Hippocampal formation (tissue), 2 donors: ENCODE results near the gene ZNF358.

Experiments
- DNase-seq, 2 donors: peaks; one replicate each; lab custom pipeline; 2025; lab: John Stamatoyannopoulos, UW

Gene ZNF358

GRCh38 chr19:7515645-7516151 lies at the start of gene ZNF358:
Gene ZNF358, plus strand, starts transcription at chr19:7516103. Its CDS starts 3,140 bp downstream, at chr19:7519243.
- DNase-seq = peak; percentile 75

- DNase-seq = no peak
These were observed 48.6 kb upstream of the ZNF358 start for GRCh38 chr19:7467009-7467989.

DNA sequence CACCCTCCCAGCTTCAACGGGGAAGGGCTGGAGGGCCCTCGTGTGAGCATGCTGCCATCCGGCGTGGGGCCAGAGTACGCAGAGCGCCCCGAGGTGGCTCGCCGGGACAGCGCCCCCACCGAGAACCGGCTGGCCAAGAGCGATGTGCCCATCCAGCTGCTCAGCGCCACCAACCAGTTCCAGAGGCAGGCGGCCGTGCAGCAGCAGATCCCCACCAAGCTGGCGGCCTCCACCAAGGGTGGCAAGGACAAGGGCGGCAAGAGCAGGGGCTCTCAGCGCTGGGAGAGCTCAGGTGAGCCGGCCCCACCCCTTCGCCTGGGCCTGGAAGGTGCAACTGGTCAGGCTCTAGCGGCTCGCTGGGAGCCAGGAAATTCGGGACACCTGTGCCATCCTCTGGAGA lies 47.1 kb upstream of the ZNF358 start:
- no peak for DNase-seq

- no peak for DNase-seq
These were observed 46.1 kb upstream of the ZNF358 start for GRCh38 chr19:7469669-7470285.

GRCh38 chr19:7470540-7471305 lies 45.2 kb upstream of the ZNF358 start:
- no peak for DNase-seq

GRCh38 chr19:7471696-7472615 lies 43.9 kb upstream of the ZNF358 start:
- no peak for DNase-seq

GRCh38 chr19:7475665-7476064 lies 40.2 kb upstream of the ZNF358 start:
- DNase-seq = no peak

DNA sequence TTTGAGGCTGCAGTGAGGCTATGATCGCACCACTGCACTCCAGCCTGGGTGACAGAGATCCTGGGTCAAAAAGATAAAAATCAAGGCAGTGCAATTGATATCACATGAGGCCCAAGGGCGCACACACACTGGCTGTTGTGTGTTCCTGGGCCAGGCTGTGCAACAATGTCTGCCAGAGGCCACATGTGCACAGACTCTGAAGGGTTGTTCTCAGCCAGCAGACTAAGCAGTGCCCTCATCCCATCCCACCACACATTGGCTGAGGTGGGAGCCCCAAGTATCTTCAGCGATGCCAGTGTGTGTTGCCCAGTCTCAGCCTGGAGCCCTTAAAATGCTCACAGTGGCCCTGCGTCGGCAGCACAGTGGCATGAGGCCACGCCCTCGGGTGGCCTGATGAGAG lies 39.7 kb upstream of the ZNF358 start:
- no peak for DNase-seq

GRCh38 chr19:7476777-7477494 lies 39.0 kb upstream of the ZNF358 start:
- no peak for DNase-seq

DNA sequence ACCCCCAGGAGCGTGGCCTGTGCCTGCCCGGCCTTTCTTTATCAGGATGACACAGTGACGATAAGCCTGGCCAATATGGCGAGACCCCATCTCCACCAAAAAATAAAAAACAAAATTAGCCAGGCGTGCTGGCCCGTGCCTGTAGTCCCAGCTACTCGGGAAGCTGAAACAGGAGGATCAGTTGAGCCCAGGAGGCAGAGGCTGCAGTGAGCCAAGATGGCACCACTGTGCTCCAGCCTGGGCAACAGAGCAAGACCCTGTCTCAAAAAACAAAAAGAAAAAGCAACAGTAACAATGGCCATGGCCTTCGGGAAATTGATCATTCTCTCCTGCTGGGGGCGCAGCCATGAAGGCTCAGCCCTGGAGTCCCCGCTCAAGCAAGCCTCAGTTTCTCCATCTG lies 38.1 kb upstream of the ZNF358 start:
- no peak for DNase-seq

- DNase-seq = no peak
These were observed 37.6 kb upstream of the ZNF358 start for GRCh38 chr19:7478173-7478842.

DNA sequence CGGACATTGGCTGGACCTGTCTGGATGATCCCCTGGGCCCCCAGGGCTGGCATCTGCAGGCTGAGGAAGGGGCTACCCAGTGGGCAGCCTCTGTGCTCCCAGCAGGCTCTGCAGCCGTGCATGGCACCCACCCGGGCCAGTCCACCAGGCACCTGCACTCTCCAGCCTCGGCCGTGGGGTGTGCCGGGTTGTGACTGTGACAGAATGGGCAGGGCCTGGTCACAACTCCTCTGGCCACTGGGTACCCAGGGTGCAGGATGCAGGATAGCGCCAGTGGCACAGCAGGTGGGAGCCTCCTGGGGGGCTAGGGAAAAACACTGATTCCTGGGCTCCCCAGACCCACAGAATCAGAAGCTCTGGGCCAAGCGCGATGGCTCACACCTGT lies 37.1 kb upstream of the ZNF358 start:
- no peak for DNase-seq

DNA sequence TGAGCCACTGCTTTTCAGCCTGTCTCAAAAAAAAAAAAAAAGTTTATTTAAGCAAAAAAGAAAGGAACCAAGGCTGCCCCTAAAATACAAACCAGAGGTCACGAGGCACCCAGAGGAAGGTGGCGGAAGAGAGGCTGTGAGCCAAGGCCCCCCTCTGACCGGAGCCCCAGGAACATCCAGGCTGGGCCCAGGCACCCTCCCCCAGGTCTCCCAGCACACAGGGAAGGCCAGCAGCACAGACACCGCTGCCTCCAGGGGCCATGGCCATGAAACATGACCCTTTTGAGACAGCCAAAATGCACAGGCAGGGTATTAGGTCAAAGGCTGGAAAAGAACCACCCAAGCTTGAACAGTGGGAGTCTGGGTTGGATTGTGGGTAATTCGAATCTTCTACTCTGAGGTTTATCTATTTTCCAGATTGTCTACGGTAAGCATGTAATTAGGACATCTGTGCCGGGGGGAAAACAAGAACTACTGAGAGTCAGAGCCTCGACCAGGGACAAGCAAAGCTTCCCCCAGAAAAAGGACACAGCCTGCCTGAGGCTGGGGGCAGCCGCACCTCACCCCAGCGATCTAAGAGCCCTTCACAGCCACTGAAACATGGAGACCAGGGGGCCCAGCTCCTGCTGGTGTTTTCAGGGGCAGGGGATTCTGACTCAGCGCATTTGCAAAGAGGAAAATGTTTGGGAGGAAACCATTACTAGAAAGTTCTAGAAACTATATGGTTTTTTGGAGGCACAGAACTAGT lies 35.5 kb upstream of the ZNF358 start:
- DNase-seq = peak in 1 of 2 donors; percentile 17

- no peak for DNase-seq
These were observed 35.0 kb upstream of the ZNF358 start for GRCh38 chr19:7480970-7481255.

DNA sequence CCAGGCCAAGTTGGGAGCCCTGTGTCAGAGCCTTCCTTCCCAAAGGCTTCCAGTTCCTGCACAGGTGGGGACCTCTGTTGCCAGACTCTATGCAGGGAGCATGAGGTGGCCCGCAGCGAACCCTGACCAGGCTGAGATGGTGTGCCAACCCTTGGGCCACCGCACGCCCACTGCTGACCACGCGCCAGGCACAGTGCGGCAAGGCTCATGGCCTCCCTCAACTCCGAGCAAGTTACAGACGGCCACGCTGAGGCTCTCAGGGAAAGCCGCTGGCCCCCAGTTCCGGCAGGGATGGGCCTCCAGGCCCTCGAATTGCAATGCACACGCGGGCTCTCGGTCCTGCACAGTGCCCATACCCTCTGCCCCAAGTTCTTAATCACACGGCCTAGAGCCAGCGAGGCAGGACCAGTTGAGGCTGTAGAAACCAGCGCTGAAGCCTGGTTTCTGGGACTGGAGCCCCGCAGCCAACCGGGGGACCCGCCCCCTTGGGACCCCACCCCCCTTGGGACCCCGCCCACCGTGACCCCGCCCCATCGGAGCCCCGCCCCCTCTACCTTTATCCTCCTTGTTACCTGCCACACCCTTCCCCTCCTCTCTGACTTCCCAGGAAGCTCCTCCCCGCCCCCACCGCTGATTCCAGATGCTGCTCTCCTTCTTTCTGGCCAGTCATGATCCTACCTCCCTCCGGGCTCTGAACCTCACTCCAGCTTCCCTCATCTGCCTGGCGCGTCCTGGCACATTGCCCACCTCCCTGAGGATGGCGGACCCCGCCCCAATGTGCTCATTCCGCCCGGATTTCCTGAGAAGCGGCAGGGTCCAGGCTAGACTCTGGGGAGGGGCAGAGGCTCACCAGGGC lies 33.1 kb upstream of the ZNF358 start:
- DNase-seq = no peak

GRCh38 chr19:7483720-7484201 lies 32.1 kb upstream of the ZNF358 start:
- DNase-seq = no peak

GRCh38 chr19:7486923-7487322 lies 29.0 kb upstream of the ZNF358 start:
- no peak for DNase-seq

DNA sequence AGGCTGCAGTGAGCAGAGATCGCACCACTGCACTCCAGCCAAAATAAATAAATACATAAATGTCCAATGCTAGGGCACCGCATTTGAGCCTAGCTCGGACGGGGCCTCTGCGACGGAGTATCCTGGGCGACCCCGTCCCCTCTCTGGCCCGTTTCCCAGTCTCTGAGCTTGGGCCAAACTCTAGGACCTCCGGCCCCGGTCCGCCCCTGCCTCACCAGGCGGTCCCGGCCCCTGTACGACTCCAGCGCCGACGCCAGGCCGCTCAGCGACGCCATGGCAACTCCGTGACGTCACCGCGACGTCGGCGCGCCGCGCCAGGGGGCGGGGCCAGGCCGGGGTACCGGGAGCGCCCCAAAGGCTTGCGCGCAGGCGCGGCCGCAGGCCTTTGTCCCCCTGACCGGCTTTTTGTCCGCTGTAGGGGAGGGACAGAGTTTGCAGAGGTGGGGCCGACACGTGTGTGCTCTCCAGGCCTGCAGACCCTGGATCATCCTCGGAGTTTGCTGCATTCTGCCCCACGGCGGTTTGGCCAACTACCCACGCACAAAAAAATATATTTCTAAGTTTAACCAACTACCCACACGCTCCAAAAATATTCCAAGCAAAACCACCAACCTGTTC lies 27.1 kb upstream of the ZNF358 start, which contains the start of gene PEX11G:
Gene PEX11G, minus strand, starts transcription at position 300 of the 618 bp plus-strand sequence. Its CDS starts 25 bp downstream, at position 275.
- peak; percentile 74 to 89 for DNase-seq
